HG02973 (cell line): ENCODE results near the gene AMBP.

Source experiments
- ATAC-seq: cut with Tn5 transposase; IDR thresholded peaks from one replicate; pipeline ENCODE4 v1.9.1; 2021; ENCODE audit warnings: moderate library complexity; ENCODE audit not compliant: unreplicated experiment

Gene AMBP

GRCh38 chr9:114076237-114077161 is 1.6 kb downstream of the AMBP start:
- ATAC-seq = no peak

DNA sequence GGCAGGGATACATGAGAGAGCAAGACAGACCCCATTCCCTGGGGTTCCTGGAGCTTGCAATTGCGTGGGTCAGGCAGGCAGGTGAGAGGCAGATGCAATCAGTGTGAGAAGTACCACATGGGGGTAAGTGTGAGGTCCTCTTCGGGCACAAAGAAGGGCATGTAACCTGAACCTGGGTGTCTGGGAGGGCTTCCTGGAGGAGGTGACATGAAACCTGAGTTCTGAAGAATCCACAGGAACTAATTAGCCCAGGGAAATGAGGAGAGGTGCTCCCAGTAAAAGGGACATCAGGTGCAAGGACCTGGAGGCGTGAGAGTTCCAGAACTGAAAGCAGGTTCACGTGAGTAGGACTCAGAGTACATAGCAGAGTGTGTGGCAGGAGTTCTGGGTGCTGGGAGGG is 2.5 kb downstream of the AMBP start:
- ATAC-seq = no peak

DNA sequence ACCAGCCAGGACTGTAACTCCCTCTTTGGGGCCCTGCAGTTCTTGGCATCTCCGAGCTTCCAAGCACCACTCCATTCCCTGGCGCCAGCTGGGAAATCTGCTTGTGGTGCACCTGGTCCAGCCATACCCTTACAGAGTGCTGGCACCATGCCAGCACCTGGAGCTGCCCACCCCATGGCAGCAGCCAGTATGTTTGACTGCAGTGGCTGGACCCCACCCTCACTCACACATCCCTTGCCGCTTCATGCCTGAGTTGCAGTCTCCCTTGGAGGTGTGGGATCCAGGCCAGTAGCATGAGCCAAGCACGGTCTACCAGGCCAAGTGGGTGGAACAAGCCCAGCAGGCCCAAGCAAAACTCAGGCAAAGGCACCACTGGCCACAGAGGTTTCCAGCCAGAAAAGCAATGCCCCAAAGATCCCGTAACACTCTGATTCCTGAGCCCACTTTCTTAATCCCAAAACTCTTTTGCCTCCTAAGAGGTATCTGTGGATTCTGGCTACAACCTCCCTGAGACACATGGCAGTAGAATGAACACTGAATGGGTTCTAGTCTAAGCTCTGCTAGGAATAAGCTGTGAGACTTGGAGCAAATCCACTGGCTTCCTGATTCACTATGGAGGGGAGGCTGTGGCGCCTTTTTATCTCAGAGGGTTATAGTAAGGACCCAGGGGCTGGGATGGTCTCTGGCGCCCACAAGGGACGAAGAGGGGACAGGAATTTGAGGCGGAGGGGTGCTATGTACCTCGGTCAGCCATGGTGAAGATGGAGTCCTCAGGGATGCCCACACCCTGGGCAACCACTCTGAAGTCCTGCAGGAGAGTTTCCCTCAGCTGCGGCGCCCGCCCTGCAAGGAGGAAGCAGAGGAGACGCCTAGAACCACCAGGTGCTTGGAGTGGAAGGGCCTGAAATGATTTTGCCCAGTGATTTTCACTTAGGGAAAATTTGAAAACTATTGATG is 5.6 kb downstream of the AMBP start:
- ATAC-seq = no peak

GRCh38 chr9:114071197-114071795 is 6.8 kb downstream of the AMBP start:
- no peak for ATAC-seq

DNA sequence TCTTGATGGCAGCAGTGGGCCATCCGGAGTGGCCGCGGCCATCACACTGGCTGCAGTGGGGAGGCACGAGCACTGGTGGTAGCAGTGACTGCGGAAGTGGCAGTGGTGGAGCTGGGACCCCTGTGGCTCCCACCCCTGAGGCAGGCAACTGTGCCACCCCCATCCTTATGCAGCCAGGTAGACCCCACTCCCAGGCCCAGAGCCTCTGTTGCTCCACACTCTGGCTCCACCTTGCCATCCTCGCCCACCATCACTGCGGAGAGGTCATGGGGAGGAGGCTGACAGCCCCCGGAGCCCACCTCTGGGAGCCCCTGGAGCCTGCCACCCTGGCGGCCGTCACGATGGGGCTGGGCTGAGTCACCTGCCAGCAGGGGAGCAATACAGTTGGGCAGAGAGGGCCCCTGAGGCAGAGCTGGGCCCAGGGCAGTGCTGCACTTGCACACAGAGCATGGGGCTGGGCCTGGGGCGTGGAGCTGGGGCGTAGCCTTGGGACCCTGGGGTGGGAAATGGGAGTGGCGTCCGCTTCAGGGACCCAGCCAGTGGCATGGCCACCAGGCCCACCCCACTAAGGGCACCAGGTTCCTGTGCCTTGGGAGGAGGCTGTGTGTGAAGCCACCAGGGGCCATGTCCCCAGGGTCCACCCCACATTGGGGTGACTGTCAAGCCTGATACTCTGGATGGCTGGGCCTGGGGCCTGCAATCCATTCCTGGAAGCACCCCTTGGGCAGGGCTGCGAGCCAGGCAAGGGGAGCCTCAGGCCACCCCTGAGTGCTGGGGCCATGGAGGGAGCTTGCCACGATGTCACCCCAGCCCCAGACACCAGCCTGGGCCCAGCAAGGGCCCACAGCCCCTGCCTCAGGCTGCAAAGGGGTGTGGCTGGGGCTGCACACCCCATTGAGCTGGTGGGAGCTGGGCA is 7.7 kb downstream of the AMBP start:
- no peak for ATAC-seq

DNA sequence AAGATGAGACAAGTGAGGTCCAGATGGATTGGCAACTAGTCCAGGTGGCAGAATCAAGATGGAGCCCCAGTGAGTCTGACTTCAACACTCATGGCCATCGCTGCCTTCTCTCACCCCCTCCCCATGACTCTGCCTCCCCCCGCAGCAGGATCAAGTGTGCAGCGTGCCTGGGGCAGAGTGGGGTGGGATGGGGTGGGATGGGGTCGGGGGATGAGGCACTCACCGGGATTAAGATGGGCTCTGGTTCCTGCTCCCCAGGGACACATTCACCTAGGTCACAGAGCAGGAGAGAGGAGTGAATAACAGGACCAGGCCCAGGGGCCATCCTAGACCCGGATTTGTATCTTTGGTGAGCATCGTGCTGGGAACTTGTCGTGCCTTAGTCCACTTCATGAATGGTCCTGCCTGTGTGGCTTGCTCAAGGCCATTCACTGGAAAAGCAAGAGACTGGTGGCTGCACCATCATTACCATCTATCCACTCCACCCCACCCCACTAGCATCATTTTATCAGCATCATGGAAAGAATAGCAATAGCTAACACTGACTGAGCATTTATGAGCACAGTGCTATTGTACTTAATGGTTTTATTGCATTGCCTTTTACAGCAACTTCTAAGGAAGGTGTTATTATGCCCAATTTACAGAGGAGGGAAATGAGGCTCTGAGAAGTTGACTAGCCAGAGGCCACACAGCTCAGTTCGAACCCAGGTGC is 8.5 kb downstream of the AMBP start:
- no peak for ATAC-seq

DNA sequence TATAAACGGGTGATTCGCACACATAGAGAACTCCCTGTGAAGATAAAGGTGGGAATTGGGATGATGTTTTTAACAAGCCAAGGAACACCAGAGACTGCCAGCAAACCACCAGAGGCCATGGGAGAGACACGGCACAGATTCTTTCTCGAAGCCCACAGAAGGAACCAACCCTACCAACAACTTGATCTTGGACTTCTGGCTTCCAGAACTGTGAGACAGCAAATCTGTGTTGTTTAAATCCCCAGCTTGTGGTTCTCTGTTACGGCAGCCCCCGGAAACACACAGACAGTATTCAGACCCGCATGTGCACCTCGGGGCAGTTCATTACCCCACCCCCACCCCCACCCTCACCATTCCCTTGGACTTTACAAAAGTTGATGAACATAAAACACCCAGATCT is 12.8 kb downstream of the AMBP start:
- no peak for ATAC-seq

DNA sequence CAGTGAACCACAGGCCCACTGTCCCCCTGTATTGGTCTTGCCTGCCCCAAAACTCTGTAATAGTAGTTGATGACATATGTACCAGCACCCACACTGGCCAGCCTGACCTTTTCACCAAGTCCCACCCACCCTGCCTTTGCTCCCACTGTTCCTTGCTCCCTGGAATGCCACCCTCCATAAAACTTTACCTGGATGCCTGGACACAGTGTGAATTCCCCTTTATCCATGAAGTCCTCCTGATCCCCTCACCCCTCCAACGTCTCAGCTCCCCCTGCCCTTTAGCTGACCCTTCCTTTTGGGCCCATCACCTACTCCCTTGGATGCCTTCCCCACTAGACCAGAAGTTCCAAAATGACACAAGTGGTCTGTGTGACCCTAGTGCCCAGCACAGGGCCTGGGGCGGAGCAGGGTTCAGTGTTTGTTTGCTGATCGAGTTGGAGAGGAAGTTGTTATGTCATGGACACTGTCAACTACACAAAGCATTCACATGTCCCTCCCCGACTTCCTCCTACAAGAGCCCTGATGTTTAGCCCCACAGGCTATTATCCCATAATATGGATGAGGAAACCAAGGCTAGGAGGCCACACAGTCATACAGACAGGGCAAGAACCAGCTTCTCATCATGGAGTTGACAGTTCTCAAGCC is 16.1 kb downstream of the AMBP start:
- ATAC-seq = no peak

DNA sequence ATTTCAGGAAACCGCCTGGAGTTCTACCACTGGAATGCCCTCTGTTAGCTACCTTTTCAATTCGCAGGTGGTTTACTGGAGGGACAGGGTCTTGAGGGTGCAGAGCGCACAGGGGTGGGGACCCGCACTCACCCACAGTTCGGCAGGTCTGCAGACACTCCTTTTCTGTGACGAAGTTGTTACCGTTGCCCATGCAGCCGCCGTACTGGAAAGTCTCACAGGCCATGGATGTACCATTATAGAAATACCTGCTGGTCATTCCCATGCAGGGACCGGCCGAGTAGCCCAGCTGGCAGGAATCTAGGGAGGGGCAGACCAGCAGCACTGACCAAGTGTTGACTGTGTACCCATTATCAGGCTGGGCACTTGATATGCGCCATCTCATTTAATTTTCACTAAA is 16.8 kb downstream of the AMBP start:
- no peak for ATAC-seq

- no peak for ATAC-seq
Measured at GRCh38 chr9:114060711-114061110, 17.4 kb downstream of the AMBP start.

DNA sequence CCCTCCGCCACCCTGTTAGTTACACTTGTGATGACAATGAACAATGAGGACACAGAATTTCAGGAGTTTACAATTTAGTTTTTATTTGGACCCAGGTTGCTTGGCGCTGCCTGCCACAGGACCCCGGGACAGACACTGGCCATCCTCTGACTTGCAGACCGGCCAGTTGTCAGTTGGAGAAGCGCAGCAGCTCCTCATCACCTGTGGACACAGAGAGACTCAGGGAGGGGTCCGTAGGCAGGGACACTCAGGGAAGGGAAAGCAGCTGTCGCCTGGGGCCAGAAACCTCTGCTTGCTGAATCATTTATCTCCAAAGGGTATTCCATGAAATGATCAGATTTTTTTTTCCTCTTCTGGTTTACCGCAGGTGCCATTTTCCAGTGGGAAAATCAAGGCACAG is 18.0 kb downstream of the AMBP start:
- ATAC-seq = no peak

DNA sequence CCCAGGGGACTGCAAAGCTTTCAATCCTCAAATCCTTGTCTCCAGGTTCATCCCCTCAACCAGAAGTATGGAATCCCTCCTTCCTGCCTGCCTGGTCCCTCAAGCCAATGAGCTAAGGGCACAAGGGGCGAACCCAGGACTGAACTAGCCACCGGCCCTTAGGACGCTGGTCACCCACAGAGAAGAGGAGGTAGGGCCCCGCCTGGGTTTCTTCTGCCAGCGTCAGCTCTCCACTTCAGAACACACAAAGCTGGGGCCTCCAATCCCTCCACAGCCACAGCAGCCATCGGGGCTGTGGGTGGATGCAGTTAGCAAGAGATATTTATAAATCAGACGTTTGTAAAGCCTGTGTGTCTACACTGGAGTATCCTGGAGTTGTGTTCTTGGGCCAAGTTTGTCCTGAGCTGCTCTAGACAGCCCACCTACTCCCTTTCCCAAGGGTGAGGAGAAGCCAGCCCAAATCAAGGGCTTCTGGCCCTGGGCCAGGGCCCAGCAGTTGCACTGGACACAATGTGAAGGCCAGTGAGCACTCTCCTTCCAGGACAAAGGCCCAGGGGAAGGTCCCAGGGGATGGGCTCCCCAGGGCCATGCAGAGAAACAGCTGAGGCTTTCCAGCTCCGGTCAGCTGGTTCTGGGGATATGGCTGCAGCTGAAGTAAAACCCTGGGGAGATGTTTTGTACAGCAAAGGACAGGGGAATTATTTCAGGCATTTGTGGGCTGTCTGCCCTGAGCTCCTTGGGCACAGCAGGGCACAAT is 18.9 kb downstream of the AMBP start:
- ATAC-seq = no peak

- ATAC-seq = no peak
Measured at GRCh38 chr9:114058688-114059046, 19.4 kb downstream of the AMBP start.

DNA sequence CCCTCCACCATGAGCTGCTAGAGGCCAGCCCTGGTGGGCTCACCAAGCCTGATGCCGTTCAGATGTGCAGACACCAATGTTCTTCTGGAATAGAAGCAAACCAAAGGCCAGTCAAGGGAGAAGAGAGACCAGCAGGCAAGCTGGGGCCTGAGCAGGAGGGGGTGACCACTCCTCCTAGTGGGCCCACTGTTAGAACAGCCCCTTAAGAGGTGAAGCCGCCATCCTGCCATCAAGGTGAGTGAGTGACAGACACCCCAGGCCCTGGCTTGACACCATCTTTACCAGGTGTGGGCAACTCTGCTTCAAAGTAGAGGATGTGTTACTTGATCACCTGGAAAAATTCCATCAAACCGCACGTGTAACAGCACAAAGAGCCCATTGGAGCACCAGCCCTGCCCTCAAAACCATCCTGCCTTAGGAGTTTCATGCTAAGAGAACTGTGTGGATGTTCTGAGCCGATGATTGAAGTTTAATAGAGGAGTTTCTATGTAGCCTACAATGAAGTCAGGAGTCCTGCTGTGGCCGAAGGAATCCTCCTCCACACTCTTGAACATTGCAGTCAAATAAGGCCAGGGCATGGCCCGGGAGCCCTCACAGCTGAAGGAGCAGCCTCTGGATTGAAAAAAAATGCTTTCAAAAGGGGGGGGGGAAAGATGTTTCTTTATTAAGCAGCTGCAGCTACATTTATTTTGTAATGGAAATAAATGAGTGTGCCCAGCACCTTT is 20.8 kb downstream of the AMBP start:
- ATAC-seq = no peak

GRCh38 chr9:114056527-114056926 is 21.6 kb downstream of the AMBP start:
- no peak for ATAC-seq

DNA sequence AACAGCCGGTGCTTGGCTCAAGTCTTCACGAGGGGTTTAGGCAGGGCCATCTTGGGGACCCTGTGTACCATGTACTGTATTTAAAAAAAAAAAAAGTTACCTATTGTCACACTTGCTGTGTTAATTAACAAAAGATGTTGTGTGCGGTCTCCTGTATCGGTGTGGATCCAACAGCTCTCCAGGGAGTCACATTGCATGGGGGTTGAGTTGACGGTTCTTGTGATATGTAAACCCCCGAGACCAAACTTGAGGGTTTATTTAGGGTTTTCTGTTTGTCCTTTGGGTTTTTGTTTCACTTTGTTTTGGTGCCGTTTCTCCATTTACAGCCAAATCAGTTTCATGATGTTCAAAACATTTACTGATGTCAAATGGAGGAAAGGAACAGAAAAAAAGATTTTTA is 22.2 kb downstream of the AMBP start:
- ATAC-seq = no peak

GRCh38 chr9:114055061-114055460 is 23.0 kb downstream of the AMBP start:
- ATAC-seq = no peak

GRCh38 chr9:114054191-114054690 is 23.9 kb downstream of the AMBP start:
- no peak for ATAC-seq
